Measurements from ENCODE around the gene ACACA. TPM values are rescaled to one million over a fixed set of nuclear protein-coding genes. Genes with fewer than 3 reads are reported as not detected.
A peak's percentile ranks its signal among the peaks of the same experiment; 100 is the strongest.
"Not testable (repeated sequence)": the region's sequence is repeated elsewhere in the genome, so short reads cannot be mapped to it uniquely, and the experiment has no call there.

ACACA gene
- total RNA-seq, 1 experiment from 2014 or later, result 84.2 TPM

GRCh38 chr17:37144075-37144701 is 262.4 kb downstream of the ACACA start:
- H3K4me1 ChIP-seq (ENCODE audit: low read length), result peaks cover 54% of the 10 kb centered on the region
- no peaks in the 10 kb centered on the region for H3K9me3 ChIP-seq (ENCODE audit: low read length)
- no peaks in the 10 kb centered on the region for H3K27me3 ChIP-seq (ENCODE audit: low read length)
- H3K36me3 ChIP-seq (ENCODE audit: insufficient read depth, low read length), result peaks cover 9% of the 10 kb centered on the region; the same call in 1 of the 2 replicates
- no peak overlapping the region for H3K9ac ChIP-seq (ENCODE audit: low read length)
- no peak overlapping the region for H3K4me2 ChIP-seq (ENCODE audit: low read depth, low read length, poor library complexity, severe bottlenecking)
- H3K79me2 ChIP-seq (ENCODE audit: low read length), result peaks cover 17% of the 10 kb centered on the region
- H3K9me2 ChIP-seq (replicated peaks; ENCODE audit: insufficient read depth, low read length), result no peaks in the 10 kb centered on the region
- H3K4me3 ChIP-seq (ENCODE audit: low read length), result no peak overlapping the region
- H3K27ac ChIP-seq (ENCODE audit: low read length), result peak overlapping the region; percentile 99; the same call in 1 of the 2 replicates
- H2AFZ ChIP-seq (ENCODE audit: low read length), result no peak overlapping the region
- no peak for DNase-seq
- H4K20me1 ChIP-seq (ENCODE audit: insufficient read depth, low read depth, low read length), result no peaks in the 10 kb centered on the region

- Histone ChIP-seq H3K79me2 (ENCODE audit: low read length) (peaks cover 17% of the 10 kb centered on the region), H3K4me1 (ENCODE audit: low read length) (peaks cover 48% of the 10 kb centered on the region)
- H3K9ac ChIP-seq (ENCODE audit: low read length); DNase-seq; H3K36me3 ChIP-seq (ENCODE audit: insufficient read depth, low read length); H4K20me1 ChIP-seq (ENCODE audit: insufficient read depth, low read depth, low read length); H3K27ac ChIP-seq (ENCODE audit: low read length); H3K9me3 ChIP-seq (ENCODE audit: low read length); H3K9me2 ChIP-seq (replicated peaks; ENCODE audit: insufficient read depth, low read length); H3K4me2 ChIP-seq (ENCODE audit: low read depth, low read length, poor library complexity, severe bottlenecking); H3K4me3 ChIP-seq (ENCODE audit: low read length); H3K27me3 ChIP-seq (ENCODE audit: low read length); H2AFZ ChIP-seq (ENCODE audit: low read length): not testable (repeated sequence)
These were observed 263.1 kb downstream of the ACACA start for GRCh38 chr17:37143558-37143957.

- Histone ChIP-seq H3K4me1 (ENCODE audit: low read length) (peaks cover 36% of the 10 kb centered on the region), H3K4me2 (ENCODE audit: low read depth, low read length, poor library complexity, severe bottlenecking) (no peak overlapping the region), H3K36me3 (ENCODE audit: insufficient read depth, low read length) (peaks cover 6% of the 10 kb centered on the region; the same call in 1 of the 2 replicates), H3K9me2 (replicated peaks; ENCODE audit: insufficient read depth, low read length) (no peaks in the 10 kb centered on the region), H3K9ac (ENCODE audit: low read length) (no peak overlapping the region), H3K27ac (ENCODE audit: low read length) (no peak overlapping the region), H2AFZ (ENCODE audit: low read length) (no peak overlapping the region), H3K4me3 (ENCODE audit: low read length) (no peak overlapping the region), H3K79me2 (ENCODE audit: low read length) (peaks cover 14% of the 10 kb centered on the region), H3K27me3 (ENCODE audit: low read length) (no peaks in the 10 kb centered on the region), H4K20me1 (ENCODE audit: insufficient read depth, low read depth, low read length) (no peaks in the 10 kb centered on the region), H3K9me3 (ENCODE audit: low read length) (no peaks in the 10 kb centered on the region)
- no peak for DNase-seq
These were observed 264.2 kb downstream of the ACACA start for GRCh38 chr17:37142294-37142896.

GRCh38 chr17:37138571-37139120 is 268.0 kb downstream of the ACACA start:
- no peak overlapping the region for H3K27ac ChIP-seq (ENCODE audit: low read length)
- DNase-seq, result no peak
- H3K4me2 ChIP-seq (ENCODE audit: low read depth, low read length, poor library complexity, severe bottlenecking), result no peak overlapping the region
- H3K9me2 ChIP-seq (replicated peaks; ENCODE audit: insufficient read depth, low read length), result no peaks in the 10 kb centered on the region
- H3K9ac ChIP-seq (ENCODE audit: low read length), result no peak overlapping the region
- no peaks in the 10 kb centered on the region for H3K27me3 ChIP-seq (ENCODE audit: low read length)
- H2AFZ ChIP-seq (ENCODE audit: low read length), result no peak overlapping the region
- peaks cover 16% of the 10 kb centered on the region; the same call in 1 of the 2 replicates for H3K36me3 ChIP-seq (ENCODE audit: insufficient read depth, low read length)
- H3K4me1 ChIP-seq (ENCODE audit: low read length), result peaks cover 5% of the 10 kb centered on the region
- no peak overlapping the region for H3K4me3 ChIP-seq (ENCODE audit: low read length)
- H4K20me1 ChIP-seq (ENCODE audit: insufficient read depth, low read depth, low read length), result no peaks in the 10 kb centered on the region
- no peaks in the 10 kb centered on the region for H3K79me2 ChIP-seq (ENCODE audit: low read length)
- H3K9me3 ChIP-seq (ENCODE audit: low read length), result no peaks in the 10 kb centered on the region

- no peak overlapping the region for H2AFZ ChIP-seq (ENCODE audit: low read length)
- H3K27me3 ChIP-seq (ENCODE audit: low read length), result no peaks in the 10 kb centered on the region
- H3K36me3 ChIP-seq (ENCODE audit: insufficient read depth, low read length), result peaks cover 16% of the 10 kb centered on the region; the same call in 1 of the 2 replicates
- H3K27ac ChIP-seq (ENCODE audit: low read length), result no peak overlapping the region
- no peak overlapping the region for H3K9ac ChIP-seq (ENCODE audit: low read length)
- no peaks in the 10 kb centered on the region for H4K20me1 ChIP-seq (ENCODE audit: insufficient read depth, low read depth, low read length)
- no peak overlapping the region for H3K4me2 ChIP-seq (ENCODE audit: low read depth, low read length, poor library complexity, severe bottlenecking)
- no peaks in the 10 kb centered on the region for H3K9me2 ChIP-seq (replicated peaks; ENCODE audit: insufficient read depth, low read length)
- no peaks in the 10 kb centered on the region for H3K79me2 ChIP-seq (ENCODE audit: low read length)
- peaks cover 5% of the 10 kb centered on the region for H3K4me1 ChIP-seq (ENCODE audit: low read length)
- H3K9me3 ChIP-seq (ENCODE audit: low read length), result no peaks in the 10 kb centered on the region
- no peak for DNase-seq
- H3K4me3 ChIP-seq (ENCODE audit: low read length), result no peak overlapping the region
These were observed 268.6 kb downstream of the ACACA start for GRCh38 chr17:37137906-37138514.

GRCh38 chr17:37137070-37137610 is 269.5 kb downstream of the ACACA start:
- Histone ChIP-seq H3K27ac (ENCODE audit: low read length) (no peak overlapping the region), H3K4me2 (ENCODE audit: low read depth, low read length, poor library complexity, severe bottlenecking) (no peak overlapping the region), H3K9ac (ENCODE audit: low read length) (no peak overlapping the region), H3K9me3 (ENCODE audit: low read length) (no peaks in the 10 kb centered on the region), H3K36me3 (ENCODE audit: insufficient read depth, low read length) (peaks cover 16% of the 10 kb centered on the region; the same call in 1 of the 2 replicates), H3K4me3 (ENCODE audit: low read length) (no peak overlapping the region), H3K27me3 (ENCODE audit: low read length) (no peaks in the 10 kb centered on the region), H3K79me2 (ENCODE audit: low read length) (no peaks in the 10 kb centered on the region), H3K4me1 (ENCODE audit: low read length) (no peaks in the 10 kb centered on the region), H2AFZ (ENCODE audit: low read length) (no peak overlapping the region), H3K9me2 (replicated peaks; ENCODE audit: insufficient read depth, low read length) (no peaks in the 10 kb centered on the region), H4K20me1 (ENCODE audit: insufficient read depth, low read depth, low read length) (no peaks in the 10 kb centered on the region)
- no peak for DNase-seq

GRCh38 chr17:37135576-37135975 is 271.1 kb downstream of the ACACA start:
- H3K36me3 ChIP-seq (ENCODE audit: insufficient read depth, low read length), result peaks cover 16% of the 10 kb centered on the region; the same call in 1 of the 2 replicates
- no peak overlapping the region for H3K4me3 ChIP-seq (ENCODE audit: low read length)
- no peaks in the 10 kb centered on the region for H3K4me1 ChIP-seq (ENCODE audit: low read length)
- DNase-seq, result no peak
- H3K9ac ChIP-seq (ENCODE audit: low read length), result no peak overlapping the region
- H3K27ac ChIP-seq (ENCODE audit: low read length), result no peak overlapping the region
- no peaks in the 10 kb centered on the region for H3K79me2 ChIP-seq (ENCODE audit: low read length)
- H3K9me2 ChIP-seq (replicated peaks; ENCODE audit: insufficient read depth, low read length), result no peaks in the 10 kb centered on the region
- no peak overlapping the region for H3K4me2 ChIP-seq (ENCODE audit: low read depth, low read length, poor library complexity, severe bottlenecking)
- H4K20me1 ChIP-seq (ENCODE audit: insufficient read depth, low read depth, low read length), result no peaks in the 10 kb centered on the region
- H3K27me3 ChIP-seq (ENCODE audit: low read length), result no peaks in the 10 kb centered on the region
- no peak overlapping the region for H2AFZ ChIP-seq (ENCODE audit: low read length)
- no peaks in the 10 kb centered on the region for H3K9me3 ChIP-seq (ENCODE audit: low read length)

- no peaks in the 10 kb centered on the region for H3K4me1 ChIP-seq (ENCODE audit: low read length)
- H3K9me2 ChIP-seq (replicated peaks; ENCODE audit: insufficient read depth, low read length), result no peaks in the 10 kb centered on the region
- no peak overlapping the region for H2AFZ ChIP-seq (ENCODE audit: low read length)
- DNase-seq, result no peak
- H3K27ac ChIP-seq (ENCODE audit: low read length), result no peak overlapping the region
- H3K9ac ChIP-seq (ENCODE audit: low read length), result no peak overlapping the region
- no peaks in the 10 kb centered on the region for H3K9me3 ChIP-seq (ENCODE audit: low read length)
- H4K20me1 ChIP-seq (ENCODE audit: insufficient read depth, low read depth, low read length), result no peaks in the 10 kb centered on the region
- H3K27me3 ChIP-seq (ENCODE audit: low read length), result no peaks in the 10 kb centered on the region
- no peak overlapping the region for H3K4me3 ChIP-seq (ENCODE audit: low read length)
- no peaks in the 10 kb centered on the region for H3K79me2 ChIP-seq (ENCODE audit: low read length)
- H3K4me2 ChIP-seq (ENCODE audit: low read depth, low read length, poor library complexity, severe bottlenecking), result no peak overlapping the region
- H3K36me3 ChIP-seq (ENCODE audit: insufficient read depth, low read length), result peaks cover 10% of the 10 kb centered on the region; the same call in 1 of the 2 replicates
These were observed 272.6 kb downstream of the ACACA start for GRCh38 chr17:37134050-37134449.
